HUES64 (cell line): ENCODE data around the gene CTR9.

Experiments
- H3K27ac ChIP-seq: 2 replicates; pipeline ENCODE4 v1.7.0; 2013; ENCODE audit warnings: low read depth, low read length, inconsistent platforms
- H3K27me3 ChIP-seq: 2 replicates; pipeline ENCODE4 v1.6.1; 2013; ENCODE audit warnings: mild to moderate bottlenecking, low read length; ENCODE audit not compliant: insufficient read depth
- H3K36me3 ChIP-seq: 2 replicates; pipeline ENCODE4 v1.6.1; 2013; ENCODE audit warnings: mild to moderate bottlenecking, low read length; ENCODE audit not compliant: insufficient read depth
- H3K4me1 ChIP-seq: 2 replicates; pipeline ENCODE4 v1.6.1; 2013; ENCODE audit warnings: mild to moderate bottlenecking, low read length, moderate library complexity; ENCODE audit not compliant: insufficient read depth
- H3K4me3 ChIP-seq: 2 replicates; pipeline ENCODE4 v1.5.1; 2013; ENCODE audit warnings: mild to moderate bottlenecking, low read length, moderate library complexity
- H3K9ac ChIP-seq: 2 replicates; pipeline ENCODE4 v1.6.1; 2013; ENCODE audit warnings: mild to moderate bottlenecking, low read depth, low read length
- H3K9me3 ChIP-seq: 2 replicates; pipeline ENCODE4 v1.6.1; 2013; ENCODE audit warnings: low read depth, low read length; ENCODE audit not compliant: insufficient read depth
- WGBS: fragments of 150-250, 120-280 bp; methylation state at CpG from one replicate; pipeline ENCODE4 v1.1.7; 2013; ENCODE audit warnings: missing lambda C conversion rate; 5-methylcytosine and 5-hydroxymethylcytosine counted together

Gene CTR9

DNA sequence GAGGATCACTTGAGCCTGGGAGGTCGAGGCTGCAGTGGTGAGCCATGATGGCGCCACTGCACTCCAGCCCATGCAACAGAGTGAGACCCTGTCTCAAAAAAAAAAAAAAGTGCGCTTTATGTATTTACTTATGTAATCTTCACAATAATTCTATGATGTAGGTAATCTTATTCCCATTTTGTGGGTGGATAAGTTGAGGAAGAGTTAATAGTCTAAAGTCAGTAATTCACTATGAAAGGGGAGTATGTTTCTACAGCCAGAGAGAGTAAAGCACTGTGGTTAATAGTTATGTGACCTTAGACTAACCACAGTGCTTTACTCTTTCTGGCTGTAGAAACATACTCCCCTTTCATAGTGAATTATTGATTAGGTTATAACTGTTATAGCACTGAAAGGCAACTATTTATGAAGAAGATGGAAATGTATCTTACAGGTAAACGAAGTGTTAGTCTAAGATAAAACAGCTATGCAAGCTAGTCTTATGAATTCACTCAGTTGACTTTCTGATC, 11.9 kb downstream of the CTR9 start:
- Histone ChIP-seq H3K27me3 (no peaks in the 10 kb centered on the region), H3K9me3 (no peaks in the 10 kb centered on the region), H3K9ac (no peak overlapping the region), H3K4me1 (peaks cover 13% of the 10 kb centered on the region), H3K4me3 (no peak overlapping the region), H3K36me3 (peaks cover 74% of the 10 kb centered on the region), H3K27ac (no peak overlapping the region)
- 95% methylated on average over 3 of the region's 4 CpGs for WGBS

DNA sequence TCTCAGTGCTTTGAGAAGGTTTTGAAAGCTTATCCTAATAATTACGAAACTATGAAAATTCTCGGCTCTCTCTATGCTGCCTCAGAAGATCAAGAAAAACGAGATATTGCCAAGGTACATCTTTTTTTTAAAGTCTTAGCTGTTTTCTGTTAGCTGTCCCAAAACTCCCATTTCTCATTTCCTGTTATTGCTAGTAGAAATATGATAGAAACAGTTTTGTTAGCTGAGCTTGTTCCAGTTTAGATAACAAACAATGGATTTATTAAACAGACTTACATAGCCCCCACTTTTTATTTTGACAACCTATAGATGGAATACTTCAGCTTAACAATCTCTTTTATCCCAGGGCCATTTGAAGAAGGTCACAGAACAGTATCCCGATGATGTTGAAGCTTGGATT, 12.7 kb downstream of the CTR9 start:
- Histone ChIP-seq H3K27me3 (no peaks in the 10 kb centered on the region), H3K27ac (no peak overlapping the region), H3K9me3 (no peaks in the 10 kb centered on the region), H3K9ac (no peak overlapping the region), H3K36me3 (peaks cover 66% of the 10 kb centered on the region), H3K4me3 (no peak overlapping the region), H3K4me1 (peaks cover 13% of the 10 kb centered on the region)
- WGBS: 94% methylated on average over 4 of the region's 4 CpGs

DNA sequence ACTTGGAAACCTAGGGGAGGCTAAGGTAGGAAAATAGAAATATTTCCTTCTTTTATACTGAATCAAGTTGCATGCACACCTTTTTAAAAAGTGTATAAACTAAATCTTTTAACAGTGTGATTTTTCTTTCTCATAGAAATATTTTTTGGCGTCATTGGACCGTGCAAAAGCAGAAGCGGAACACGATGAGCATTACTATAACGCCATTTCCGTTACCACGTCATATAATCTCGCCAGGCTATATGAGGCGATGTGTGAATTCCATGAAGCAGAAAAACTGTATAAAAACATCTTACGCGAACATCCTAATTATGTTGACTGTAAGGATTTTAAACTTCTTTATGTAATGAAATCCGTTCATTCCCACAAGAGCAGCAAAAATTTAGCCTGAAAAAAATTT, 13.4 kb downstream of the CTR9 start:
- Histone ChIP-seq H3K27me3 (no peaks in the 10 kb centered on the region), H3K9me3 (no peaks in the 10 kb centered on the region), H3K9ac (no peak overlapping the region), H3K36me3 (peaks cover 64% of the 10 kb centered on the region), H3K27ac (no peak overlapping the region), H3K4me3 (no peak overlapping the region), H3K4me1 (peaks cover 13% of the 10 kb centered on the region)
- 98% methylated on average over 12 of the region's 12 CpGs for WGBS

DNA sequence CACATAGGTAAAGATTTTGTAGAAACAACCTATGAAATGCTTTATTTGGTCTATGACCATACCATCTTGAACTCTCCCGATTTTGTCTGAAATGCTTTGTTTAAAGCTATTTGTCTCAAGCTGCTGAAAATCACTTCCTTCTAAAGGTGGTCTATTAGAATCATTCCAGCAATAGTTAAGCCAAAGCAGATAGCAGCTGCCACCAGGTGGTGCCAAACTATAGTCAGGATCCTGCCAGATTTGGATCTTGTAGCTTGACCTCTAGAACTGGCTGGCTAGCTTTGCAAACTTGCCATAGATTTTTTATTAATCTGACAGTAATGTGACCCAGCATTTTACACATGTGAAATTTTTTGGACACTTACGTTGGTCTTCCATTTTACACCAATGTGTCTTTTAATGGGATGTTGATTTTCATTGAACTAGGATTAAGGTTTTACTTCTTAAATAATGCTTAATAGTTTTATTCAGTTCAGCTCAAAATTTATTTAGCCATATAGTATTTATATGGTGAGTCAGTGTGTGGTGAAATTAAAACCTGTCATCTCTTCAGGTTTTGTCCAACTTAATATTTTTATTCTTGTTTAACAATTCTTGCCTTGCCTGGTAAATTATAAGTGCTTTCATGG, 19.7 kb downstream of the CTR9 start:
- Histone ChIP-seq H3K36me3 (peaks cover 70% of the 10 kb centered on the region), H3K4me1 (peaks cover 13% of the 10 kb centered on the region)
- 90% methylated on average over 2 of the region's 2 CpGs for WGBS

DNA sequence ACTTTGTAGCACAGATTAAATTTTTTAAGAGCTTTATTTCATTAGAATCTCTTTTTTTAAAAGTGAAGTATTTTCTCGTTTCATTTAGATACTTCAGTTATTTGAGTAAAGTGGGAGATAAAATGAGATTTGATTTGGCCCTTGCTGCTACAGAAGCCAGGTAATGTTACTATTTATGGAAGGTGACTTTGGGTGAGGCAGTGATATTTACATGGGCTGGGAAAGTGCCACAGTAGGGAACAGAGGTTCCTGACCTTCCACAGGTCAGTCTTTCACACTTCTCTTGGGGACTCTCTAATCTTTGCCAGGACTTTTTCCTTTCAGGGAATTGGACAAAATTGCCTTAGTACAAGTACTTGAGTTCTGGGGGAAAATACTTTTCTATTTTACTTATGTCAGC, 20.4 kb downstream of the CTR9 start:
- H3K9ac ChIP-seq: no peak overlapping the region
- 98% methylated on average over 1 of the region's 1 CpG for WGBS
- peaks cover 75% of the 10 kb centered on the region for H3K36me3 ChIP-seq
- H3K4me1 ChIP-seq: peaks cover 6% of the 10 kb centered on the region; the same call in 1 of the 2 replicates
- H3K27me3 ChIP-seq: no peaks in the 10 kb centered on the region
- no peak overlapping the region for H3K27ac ChIP-seq
- no peak overlapping the region for H3K4me3 ChIP-seq
- no peaks in the 10 kb centered on the region for H3K9me3 ChIP-seq

More for the DNA sequence above, 19.7 kb downstream of the CTR9 start:
- Histone ChIP-seq H3K27ac (no peak overlapping the region), H3K4me3 (no peak overlapping the region), H3K9ac (no peak overlapping the region), H3K27me3 (no peaks in the 10 kb centered on the region), H3K9me3 (no peaks in the 10 kb centered on the region)

DNA sequence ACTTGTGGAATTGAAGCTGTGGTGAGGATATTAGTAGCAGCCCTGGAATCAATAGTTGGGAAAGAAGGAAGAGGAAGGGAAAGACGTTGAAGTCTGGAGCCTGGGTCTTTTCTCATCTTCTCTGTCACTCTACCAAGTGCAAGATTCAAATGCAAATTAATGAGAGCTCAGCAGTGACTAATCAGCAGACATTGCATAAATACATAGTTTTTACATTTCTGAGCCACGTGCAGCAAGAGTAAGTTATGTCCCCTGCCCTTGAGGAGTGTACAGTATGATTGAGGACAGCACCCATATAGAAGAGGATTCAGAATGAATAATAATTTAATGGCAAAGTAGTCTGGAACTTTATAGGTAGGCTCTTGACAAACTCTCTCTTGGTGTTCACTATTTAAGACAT, 23.8 kb downstream of the CTR9 start:
- H3K4me1 ChIP-seq: no peaks in the 10 kb centered on the region
- H3K27me3 ChIP-seq: no peaks in the 10 kb centered on the region
- H3K4me3 ChIP-seq: no peak overlapping the region
- no peak overlapping the region for H3K27ac ChIP-seq
- WGBS: 67% methylated on average over 2 of the region's 2 CpGs
- H3K9ac ChIP-seq: no peak overlapping the region
- no peaks in the 10 kb centered on the region for H3K9me3 ChIP-seq
- H3K36me3 ChIP-seq: peaks cover 99% of the 10 kb centered on the region

DNA sequence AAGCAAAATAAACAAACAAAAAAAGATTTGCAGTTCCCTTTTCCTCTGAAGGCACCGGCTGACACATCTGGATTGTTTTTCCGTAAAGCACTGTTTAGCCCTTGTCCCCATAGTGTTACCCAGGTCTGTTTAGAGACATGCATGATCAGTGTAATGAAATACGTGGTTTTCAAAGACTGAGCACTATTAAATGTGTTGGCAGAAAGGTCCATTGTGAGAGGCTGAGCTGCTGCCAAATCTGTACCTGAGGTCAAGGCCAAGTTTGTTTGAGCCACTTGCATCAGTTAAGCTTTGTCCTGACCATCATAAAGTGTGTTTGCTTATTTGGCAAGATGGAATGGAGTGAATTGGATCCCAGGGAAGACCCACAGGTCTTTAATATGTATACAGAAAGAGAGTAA, 26.3 kb downstream of the CTR9 start:
- Histone ChIP-seq H3K9ac (no peak overlapping the region), H3K4me1 (no peaks in the 10 kb centered on the region), H3K36me3 (peaks cover 76% of the 10 kb centered on the region), H3K4me3 (no peak overlapping the region), H3K27ac (no peak overlapping the region), H3K27me3 (no peaks in the 10 kb centered on the region), H3K9me3 (no peaks in the 10 kb centered on the region)
- 94% methylated on average over 3 of the region's 3 CpGs for WGBS

DNA sequence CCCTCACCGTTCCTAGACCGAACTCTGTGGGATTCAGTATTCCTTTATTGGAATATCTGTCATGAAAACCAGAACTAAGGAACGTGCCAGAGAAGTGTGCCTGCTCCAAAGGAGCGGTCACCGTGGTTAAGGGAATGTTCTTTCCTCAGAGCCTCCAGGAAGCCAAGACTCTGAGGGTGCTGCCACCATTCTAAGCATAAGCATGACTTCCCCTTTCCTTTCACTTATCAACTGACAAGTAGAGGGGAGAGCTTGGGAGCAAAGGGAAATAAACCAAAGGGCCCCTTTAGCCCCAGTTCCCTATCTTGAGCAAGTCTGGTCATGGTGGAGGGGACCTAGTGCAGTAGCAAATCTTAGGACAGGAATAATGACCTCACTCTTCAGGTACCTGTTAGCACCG, 26.8 kb downstream of the CTR9 start:
- Histone ChIP-seq H3K4me3 (no peak overlapping the region), H3K36me3 (peaks cover 72% of the 10 kb centered on the region), H3K9me3 (no peaks in the 10 kb centered on the region), H3K9ac (no peak overlapping the region), H3K27me3 (no peaks in the 10 kb centered on the region), H3K27ac (no peak overlapping the region), H3K4me1 (no peaks in the 10 kb centered on the region)
- 95% methylated on average over 6 of the region's 6 CpGs for WGBS

DNA sequence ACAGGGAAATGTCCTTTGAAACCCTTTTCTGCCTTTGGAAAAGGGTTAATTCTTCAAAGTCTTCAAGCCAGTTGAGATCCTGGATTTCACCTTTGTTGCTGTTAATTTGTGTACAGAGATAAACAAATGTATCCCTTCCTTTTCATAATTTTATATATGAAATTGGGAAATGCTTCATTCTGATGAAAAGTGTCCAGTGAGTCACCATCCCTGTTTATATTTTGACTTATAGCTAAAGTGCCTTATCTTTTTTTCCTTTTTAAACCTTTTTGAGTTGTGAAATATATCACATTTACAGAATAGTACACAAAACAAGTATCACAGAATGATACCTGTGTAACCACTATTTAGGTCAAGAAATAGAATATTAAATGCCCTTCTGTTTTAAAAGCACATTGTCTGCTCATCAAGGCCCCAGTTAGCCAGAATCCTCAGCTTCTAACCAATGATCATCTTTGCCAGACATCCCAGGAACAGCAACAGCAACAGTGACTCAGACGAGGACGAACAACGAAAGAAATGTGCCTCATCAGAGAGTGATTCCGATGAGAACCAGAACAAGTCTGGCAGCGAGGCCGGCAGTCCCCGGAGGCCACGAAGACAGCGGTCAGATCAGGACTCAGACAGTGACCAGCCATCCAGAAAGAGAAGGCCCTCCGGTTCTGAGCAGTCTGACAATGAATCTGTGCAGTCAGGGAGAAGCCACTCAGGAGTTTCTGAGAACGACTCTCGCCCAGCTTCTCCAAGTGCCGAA, 27.3 kb downstream of the CTR9 start:
- H3K9ac ChIP-seq: no peak overlapping the region
- no peaks in the 10 kb centered on the region for H3K9me3 ChIP-seq
- H3K27ac ChIP-seq: no peak overlapping the region
- no peaks in the 10 kb centered on the region for H3K4me1 ChIP-seq
- no peaks in the 10 kb centered on the region for H3K27me3 ChIP-seq
- 94% methylated on average over 13 of the region's 13 CpGs for WGBS
- H3K4me3 ChIP-seq: no peak overlapping the region
- peaks cover 66% of the 10 kb centered on the region for H3K36me3 ChIP-seq

DNA sequence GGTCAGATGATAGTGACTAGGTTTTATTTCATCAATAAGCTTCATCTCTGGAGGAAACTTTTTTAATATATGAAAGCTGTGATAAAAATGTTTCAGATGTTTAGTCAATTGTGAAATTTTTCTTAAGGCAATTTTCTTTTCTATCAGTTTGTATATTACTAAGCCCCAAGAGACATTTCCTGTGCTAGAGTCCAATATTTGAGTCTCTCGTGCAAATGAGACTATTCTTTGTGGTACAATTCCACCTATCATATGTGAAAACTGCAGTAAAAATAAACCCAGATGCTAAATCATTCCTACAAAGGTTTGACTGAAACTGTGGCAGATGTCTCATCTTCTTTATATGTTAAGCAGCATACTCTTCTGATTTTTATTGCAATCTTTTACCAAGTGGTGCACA, 28.0 kb downstream of the CTR9 start:
- H3K9me3 ChIP-seq: no peaks in the 10 kb centered on the region
- H3K9ac ChIP-seq: no peak overlapping the region
- H3K4me3 ChIP-seq: no peak overlapping the region
- H3K4me1 ChIP-seq: no peaks in the 10 kb centered on the region
- WGBS: 86% methylated on average over 1 of the region's 1 CpG
- peaks cover 59% of the 10 kb centered on the region for H3K36me3 ChIP-seq
- H3K27me3 ChIP-seq: no peaks in the 10 kb centered on the region
- no peak overlapping the region for H3K27ac ChIP-seq

DNA sequence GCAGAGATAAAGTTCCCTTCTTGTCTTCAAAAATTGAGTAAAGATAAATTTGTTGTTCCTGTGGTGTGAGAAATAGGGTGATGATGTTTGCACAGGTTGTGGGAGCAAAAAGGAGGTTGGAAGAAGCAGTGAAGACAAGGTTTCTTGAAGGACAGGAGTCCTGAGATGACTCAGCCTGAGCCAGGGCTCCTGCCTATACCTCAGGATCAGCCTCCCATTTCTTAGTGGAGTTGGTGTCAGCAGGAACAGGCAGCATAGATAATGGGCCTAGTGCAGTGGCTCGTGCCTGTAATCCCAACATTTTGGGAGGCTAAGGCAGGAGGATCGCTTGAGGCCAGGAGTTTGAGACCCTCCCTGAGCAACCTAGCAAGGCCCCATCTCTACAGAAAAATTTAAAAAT, 29.0 kb downstream of the CTR9 start:
- H3K27ac ChIP-seq: no peak overlapping the region
- no peaks in the 10 kb centered on the region for H3K27me3 ChIP-seq
- no peak overlapping the region for H3K4me3 ChIP-seq
- WGBS: 89% methylated on average over 2 of the region's 2 CpGs
- no peak overlapping the region for H3K9ac ChIP-seq
- H3K9me3 ChIP-seq: no peaks in the 10 kb centered on the region
- H3K36me3 ChIP-seq: peaks cover 50% of the 10 kb centered on the region
- peaks cover 2% of the 10 kb centered on the region; the same call in 1 of the 2 replicates for H3K4me1 ChIP-seq
